ENCODE data around the gene CAPZA1.
"Not testable (repeated sequence)": the region's sequence is repeated elsewhere in the genome, so short reads cannot be mapped to it uniquely, and the experiment has no call there.

The CAPZA1 gene

GRCh38 chr1:112629256-112629655, 9.6 kb downstream of the CAPZA1 start:
- no peak for DNase-seq

GRCh38 chr1:112633628-112634027, 14.0 kb downstream of the CAPZA1 start:
- no peak for DNase-seq

DNA sequence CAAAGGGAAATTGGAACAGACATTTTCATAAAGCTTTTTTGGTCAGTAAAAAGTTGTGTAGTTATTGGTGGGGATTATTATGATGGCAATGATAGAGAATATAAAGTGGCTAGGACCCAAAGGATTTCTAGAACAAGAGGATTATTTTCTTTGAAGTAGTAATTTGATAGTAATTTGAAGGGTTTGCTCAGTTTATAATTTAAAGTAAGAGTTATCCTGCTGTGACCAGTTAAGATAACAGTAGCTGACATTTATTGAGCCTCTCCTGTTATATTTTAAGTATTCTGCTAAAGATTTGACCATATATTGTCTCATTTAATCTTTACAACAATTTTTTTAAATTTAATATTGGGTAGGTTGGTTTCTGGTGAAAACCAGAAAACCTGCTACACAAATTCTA, 14.7 kb downstream of the CAPZA1 start:
- DNase-seq = no peak

GRCh38 chr1:112636056-112636455, 16.4 kb downstream of the CAPZA1 start:
- DNase-seq = no peak

DNA sequence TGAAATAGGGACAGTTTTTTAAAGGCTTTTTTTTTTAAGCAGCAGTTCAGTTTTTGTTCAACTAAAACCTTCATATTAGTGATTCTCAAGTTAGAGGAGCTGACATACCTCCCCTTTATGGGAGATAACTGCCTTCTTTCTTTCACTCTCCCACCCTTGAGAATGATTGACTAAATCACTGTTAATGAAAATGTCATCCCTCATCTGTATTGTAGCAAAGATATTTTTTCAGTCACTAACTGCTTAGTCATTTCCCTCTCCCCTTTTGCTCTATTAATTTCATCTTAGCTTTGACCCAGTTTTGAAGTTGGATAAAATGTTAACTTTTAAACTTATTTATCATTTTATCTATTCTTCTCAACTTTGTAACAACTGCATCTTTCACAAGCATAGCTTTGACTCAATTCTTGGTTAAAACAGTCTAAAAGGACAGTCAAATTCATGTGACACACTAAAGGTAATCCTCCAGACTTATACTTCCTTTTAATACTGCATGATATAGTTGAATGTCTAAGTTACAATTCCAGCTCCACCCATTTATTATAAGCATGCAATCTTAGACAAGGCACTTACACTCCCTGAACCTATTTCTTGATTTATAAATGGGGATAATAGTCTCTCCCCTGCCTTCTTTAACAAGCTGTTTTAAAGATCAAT, 17.1 kb downstream of the CAPZA1 start:
- DNase-seq = no peak

DNA sequence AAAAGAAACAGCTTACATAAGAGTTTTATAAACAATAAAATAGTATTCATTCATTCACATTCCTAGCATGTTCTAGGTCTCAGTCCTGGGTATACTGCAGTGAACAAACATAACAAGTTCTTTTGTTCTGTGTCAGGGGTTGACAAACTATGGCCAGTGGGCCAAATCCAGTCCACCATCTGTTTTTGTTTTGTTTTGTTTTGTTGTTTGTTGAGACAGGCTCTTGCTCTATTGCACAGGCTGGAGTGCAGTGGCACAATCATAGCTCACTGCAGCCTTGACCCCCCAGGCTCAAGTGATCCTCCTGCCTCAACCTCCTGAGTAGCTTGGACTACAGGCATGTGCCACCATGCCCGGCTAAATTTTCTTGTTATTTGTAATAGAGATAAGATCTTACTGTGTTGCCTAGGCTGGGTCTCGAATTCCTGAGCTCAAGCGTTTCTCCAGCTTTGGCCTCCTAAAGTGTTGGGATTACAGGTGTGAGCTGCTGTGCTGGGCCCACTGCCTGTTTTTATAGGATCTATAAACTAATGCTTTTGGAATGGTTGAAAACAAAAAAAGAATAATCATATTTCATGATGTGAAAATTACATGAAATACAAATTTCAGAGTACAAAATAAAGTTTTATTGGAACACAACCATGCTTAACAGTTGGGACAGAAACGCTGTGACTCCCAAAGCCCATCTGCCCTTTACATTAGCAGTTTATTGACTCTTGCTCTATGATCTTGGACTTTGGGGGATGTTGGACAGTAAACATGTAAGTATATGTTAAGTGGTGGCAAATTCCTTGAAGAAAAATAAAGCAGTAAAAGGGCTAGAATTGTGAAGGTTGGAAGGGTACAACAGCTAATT, 17.9 kb downstream of the CAPZA1 start:
- DNase-seq = no peak

- DNase-seq = no peak
Measured at GRCh38 chr1:112638110-112638428, 18.4 kb downstream of the CAPZA1 start.

DNA sequence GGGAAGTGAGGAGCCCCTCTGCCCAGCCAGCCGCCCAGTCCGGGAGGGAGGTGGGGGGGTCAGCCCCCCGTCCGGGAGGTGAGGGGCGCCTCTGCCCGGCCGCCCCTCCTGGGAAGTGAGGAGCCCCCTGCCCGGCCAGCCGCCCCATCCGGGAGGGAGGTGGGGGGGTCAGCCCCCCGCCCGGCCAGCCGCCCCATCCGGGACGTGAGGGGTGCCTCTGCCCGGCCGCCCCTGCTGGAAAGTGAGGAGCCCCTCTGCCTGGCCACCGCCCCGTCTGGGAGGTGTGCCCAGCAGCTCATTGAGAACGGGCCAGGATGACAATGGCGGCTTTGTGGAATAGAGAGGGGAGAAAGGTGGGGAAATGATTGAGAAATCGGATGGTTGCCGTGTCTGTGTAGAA, 20.8 kb downstream of the CAPZA1 start:
- not testable (repeated sequence) for DNase-seq

GRCh38 chr1:112643080-112643479, 23.4 kb downstream of the CAPZA1 start:
- no peak for DNase-seq

GRCh38 chr1:112646225-112646624, 26.6 kb downstream of the CAPZA1 start:
- no peak for DNase-seq

GRCh38 chr1:112651205-112651604, 31.6 kb downstream of the CAPZA1 start:
- no peak for DNase-seq

- DNase-seq = no peak
Measured at GRCh38 chr1:112665857-112666256, 46.2 kb downstream of the CAPZA1 start.

DNA sequence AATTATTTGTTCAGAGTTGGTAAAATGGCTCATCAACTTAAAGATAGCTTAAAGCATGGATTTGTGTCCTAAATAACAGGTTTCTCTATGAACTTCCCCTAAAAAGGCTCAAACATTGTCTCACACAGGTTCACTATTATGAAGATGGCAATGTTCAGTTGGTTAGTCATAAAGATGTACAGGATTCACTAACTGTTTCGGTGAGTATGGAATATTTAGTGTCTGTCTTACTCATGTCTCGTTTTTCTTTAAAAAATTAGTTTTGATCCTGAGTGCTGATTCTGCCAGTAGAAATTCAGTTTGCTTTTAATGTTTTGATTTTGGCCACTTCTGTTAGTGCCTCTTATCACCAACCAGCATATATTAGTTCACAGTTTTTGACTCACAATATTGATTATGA, 47.3 kb downstream of the CAPZA1 start:
- no peak for DNase-seq

DNA sequence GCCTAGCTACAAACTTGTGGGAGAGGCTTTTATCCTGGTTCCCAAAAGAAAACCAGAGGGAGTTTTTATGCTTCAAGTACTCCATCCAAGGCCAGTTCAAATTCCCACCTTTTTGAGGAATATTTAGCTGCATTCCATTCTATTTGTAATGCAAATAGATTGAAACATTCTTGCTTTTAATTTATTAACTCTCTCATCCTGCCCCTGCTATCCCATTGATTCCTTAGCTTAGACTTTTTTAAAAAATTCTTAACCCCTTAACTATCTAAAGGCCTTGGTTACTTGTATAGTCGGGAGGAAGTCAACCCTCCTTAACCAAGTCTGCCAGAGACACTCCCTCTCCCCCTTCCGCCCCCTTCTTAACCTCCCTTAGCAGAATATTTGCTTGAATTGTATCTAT, 52.4 kb downstream of the CAPZA1 start:
- no peak for DNase-seq

GRCh38 chr1:112672842-112673241, 53.2 kb downstream of the CAPZA1 start:
- no peak for DNase-seq

GRCh38 chr1:112673592-112674439, 54.2 kb downstream of the CAPZA1 start:
- DNase-seq = no peak

GRCh38 chr1:112674440-112674985, 54.9 kb downstream of the CAPZA1 start, which contains the start of gene MOV10:
TSS of gene MOV10 (plus strand) at chr1:112674659. CDS start at chr1:112674913, 254 bp downstream.
- DNase-seq = peak; percentile 53

DNA sequence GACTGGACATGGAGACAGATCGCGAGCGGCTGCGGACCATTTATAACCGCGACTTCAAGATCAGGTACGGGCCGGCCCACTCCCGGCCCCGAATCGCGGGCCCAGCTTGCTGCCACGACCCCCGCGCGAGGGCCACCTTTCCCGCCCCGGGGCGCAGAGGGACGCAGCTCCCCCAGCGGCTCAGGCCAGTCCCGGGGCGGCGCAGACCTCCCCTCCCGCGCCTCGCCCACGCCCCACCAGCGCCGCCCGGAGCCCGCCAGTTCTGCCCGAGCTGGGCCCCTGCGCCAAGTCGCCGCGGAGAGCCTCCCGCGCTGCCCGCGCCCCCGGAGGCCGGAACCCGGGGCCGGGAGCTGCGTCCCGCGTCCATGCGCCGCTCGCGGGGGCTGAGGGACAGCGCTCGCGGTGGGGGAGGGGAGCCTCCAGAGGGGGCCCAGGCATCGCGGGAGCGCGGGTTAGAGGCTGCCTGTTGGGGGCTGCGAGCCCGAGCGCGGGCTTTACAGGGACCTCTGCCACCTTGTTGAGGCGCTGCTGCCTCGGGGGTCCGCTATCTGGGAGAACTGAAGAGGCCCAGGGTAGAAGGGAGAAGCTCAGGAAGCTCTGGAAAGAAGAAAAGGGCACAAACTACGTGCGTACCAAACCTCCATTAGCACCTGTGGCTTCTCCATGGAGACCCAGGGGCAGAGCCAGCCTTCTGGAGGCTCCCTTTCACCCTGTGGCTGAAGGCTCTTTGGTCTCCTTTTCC, 55.5 kb downstream of the CAPZA1 start:
- DNase-seq = peak; percentile 47

DNA sequence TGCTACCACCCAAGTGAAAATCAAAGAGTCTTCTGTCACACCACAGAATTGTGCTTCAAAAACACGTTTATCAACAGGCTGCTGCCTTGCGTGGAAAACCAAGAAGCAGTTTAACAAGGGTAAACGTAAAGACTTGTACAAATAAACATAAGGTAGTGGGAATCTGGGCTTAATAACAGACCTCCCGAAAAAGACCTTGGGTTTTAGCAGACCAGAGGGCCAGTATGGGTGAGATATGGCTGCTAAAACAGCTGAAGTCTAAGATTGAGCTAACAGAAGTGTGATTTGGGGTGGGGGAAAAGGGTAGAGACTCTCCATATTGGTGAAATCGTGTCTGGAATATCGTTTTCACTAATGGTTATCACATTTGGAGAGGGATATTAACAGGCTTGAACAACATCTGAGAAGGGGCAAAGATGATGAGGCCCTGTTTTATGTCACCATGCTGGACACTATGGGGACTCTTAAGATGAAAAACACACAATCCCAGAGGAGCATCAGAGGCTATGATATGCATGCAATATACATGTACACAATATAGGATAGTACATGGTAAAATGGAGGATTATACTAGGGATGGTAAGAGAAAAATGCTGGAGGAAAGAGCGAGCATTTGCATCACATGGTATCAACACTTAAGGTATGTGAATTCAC, 56.2 kb downstream of the CAPZA1 start:
- no peak for DNase-seq

DNA sequence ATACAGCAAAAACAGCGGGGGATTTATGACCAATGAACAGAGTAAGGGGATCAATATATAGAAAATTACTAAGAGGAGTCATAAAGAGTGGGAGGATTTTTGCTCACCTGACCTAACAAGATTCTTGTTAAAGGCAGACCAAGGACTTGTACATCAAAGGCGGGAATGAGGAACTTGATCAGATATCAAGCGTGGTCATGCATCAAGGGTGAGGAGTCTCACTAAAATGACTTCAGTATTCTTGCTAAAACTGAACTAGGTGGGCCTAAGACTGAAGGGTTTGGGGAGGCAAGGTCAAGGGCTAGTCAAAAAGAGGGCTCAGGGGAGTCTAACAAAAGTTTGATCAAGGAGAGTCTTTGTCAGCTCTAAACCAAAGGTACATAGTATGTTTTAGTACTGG, 56.9 kb downstream of the CAPZA1 start:
- no peak for DNase-seq

GRCh38 chr1:112677501-112677900, 57.9 kb downstream of the CAPZA1 start:
- DNase-seq = no peak

- no peak for DNase-seq
Measured at GRCh38 chr1:112678605-112679004, 59.0 kb downstream of the CAPZA1 start.
